Endothelial cell of umbilical vein (primary cell): Measurements from ENCODE around the gene SNX22. TPM values are rescaled to one million over a fixed set of nuclear protein-coding genes. Genes with fewer than 3 reads are reported as not detected.

Experiments
- BruUV-seq: library from RNA; stranded (reverse); fragments of 400-500 nt; replicated peaks from 2 replicates; lab custom pipeline; 2021; lab: Mats Ljungman, UMichigan
- CTCF ChIA-PET: fragments of 300-600, 350-600 bp; sonication (Branson Sonifier 250); formaldehyde crosslinking; loops from one replicate; lab custom pipeline; 2021; ENCODE audit warnings: antibody characterized with exemption, inconsistent platforms; lab: Charles Lee
- POLR2A ChIA-PET: fragments of 300-600, 350-600 bp; sonication (Branson Sonifier 250); formaldehyde crosslinking; loops from one replicate; lab custom pipeline; 2021; ENCODE audit warnings: antibody characterized with exemption, inconsistent platforms; lab: Charles Lee
- DNase-seq: peaks from one replicate; pipeline ENCODE4 v3.0.0-alpha.2; 2011; ENCODE audit warnings: low read depth, low spot score
- FAIRE-seq: peaks from 2 replicates; lab custom pipeline; 2011; peaks lifted over from hg19 to GRCh38; lab: Jason Lieb, UNC
- H2AFZ ChIP-seq: 2 replicates; pipeline ENCODE4 v1.6.0; 2012; ENCODE audit warnings: low read depth, low read length, control low read depth, inconsistent platforms
- H3K27ac ChIP-seq: 2 replicates; pipeline ENCODE4 v1.5.1; 2011; ENCODE audit warnings: low read depth, mild to moderate bottlenecking, control low read depth, low read length, moderate library complexity; ENCODE audit not compliant: insufficient read depth
- H3K27me3 ChIP-seq, 2 experiments: 2 replicates each; pipeline versions ENCODE4 v1.6.0 to v1.6.1; 2011; ENCODE audit warnings: low read length in 2 of 2, mixed read lengths in 1 of 2; ENCODE audit not compliant: control insufficient read depth in 2 of 2, insufficient read depth in 2 of 2
- H3K36me3 ChIP-seq, 2 experiments: 2 replicates in 1 of 2; 3 replicates in 1 of 2; pipeline ENCODE4 v1.5.1; 2011; ENCODE audit warnings: low read length in 2 of 2, mild to moderate bottlenecking in 1 of 2, moderate library complexity in 1 of 2; ENCODE audit not compliant: control insufficient read depth in 2 of 2, insufficient read depth in 2 of 2; ENCODE audit errors: extremely low read depth in 1 of 2
- H3K4me1 ChIP-seq: 3 replicates; pipeline ENCODE4 v1.5.1; 2011; ENCODE audit warnings: mild to moderate bottlenecking, low read length; ENCODE audit not compliant: control insufficient read depth, insufficient read depth; ENCODE audit errors: extremely low read depth
- H3K4me2 ChIP-seq: 2 replicates; pipeline ENCODE4 v1.6.1; 2011; ENCODE audit warnings: low read length, control low read depth, mixed read lengths; ENCODE audit not compliant: insufficient read depth
- H3K4me3 ChIP-seq, 3 experiments: fragments of 200-600 bp in 1 of 3; sonication (generic), shearing (Covaris generic) in 1 of 3; replicated peaks in 1 of 3; 2 replicates each; pipeline ENCODE4 v1.5.1; 2011 to 2016; ENCODE audit warnings: control low read depth in 3 of 3, low read length in 3 of 3, mild to moderate bottlenecking in 2 of 3, inconsistent platforms in 1 of 3, low read depth in 1 of 3, moderate library complexity in 1 of 3; ENCODE audit not compliant: insufficient read depth in 1 of 3
- H3K79me2 ChIP-seq: 2 replicates; pipeline ENCODE4 v1.6.0; 2012; ENCODE audit warnings: low read length, inconsistent platforms; ENCODE audit not compliant: control insufficient read depth, insufficient read depth
- H3K9ac ChIP-seq: replicated peaks from 2 replicates; pipeline ENCODE3; 2011; ENCODE audit warnings: low read length, control low read depth; ENCODE audit not compliant: insufficient read depth; ENCODE audit errors: extremely low read depth
- H3K9me1 ChIP-seq: replicated peaks from 3 replicates; pipeline ENCODE4 v1.6.0; 2011; ENCODE audit warnings: mild to moderate bottlenecking, low read length; ENCODE audit not compliant: control insufficient read depth, insufficient read depth; ENCODE audit errors: extremely low read depth
- H3K9me3 ChIP-seq: replicated peaks from 2 replicates; pipeline ENCODE4 v1.5.1; 2012; ENCODE audit warnings: low read length, inconsistent platforms; ENCODE audit not compliant: control insufficient read depth, insufficient read depth
- H4K20me1 ChIP-seq: replicated peaks from 2 replicates; pipeline ENCODE3; 2011; ENCODE audit warnings: mild to moderate bottlenecking, low read length; ENCODE audit not compliant: control insufficient read depth, insufficient read depth; ENCODE audit errors: extremely low read depth
- EZH2 ChIP-seq: IDR thresholded peaks from 2 replicates; pipeline ENCODE4 v1.6.1; 2012; ENCODE audit warnings: borderline replicate concordance, low read depth, mild to moderate bottlenecking, moderate library complexity, low read length, inconsistent platforms; ENCODE audit not compliant: severe bottlenecking
- GATA2 ChIP-seq: IDR thresholded peaks from 2 replicates; pipeline ENCODE4 v1.7.0; 2011; ENCODE audit warnings: low read depth, mild to moderate bottlenecking, moderate library complexity, mixed read lengths, low read length; ENCODE audit not compliant: insufficient read length, insufficient read depth
- JUN ChIP-seq: IDR thresholded peaks from 2 replicates; pipeline ENCODE4 v1.6.1; 2011; ENCODE audit warnings: borderline replicate concordance, low read depth; ENCODE audit not compliant: insufficient read length, insufficient read depth
- MYC ChIP-seq: IDR thresholded peaks from one replicate; pipeline ENCODE4 v1.6.1; 2011; ENCODE audit warnings: mild to moderate bottlenecking, low read depth, low read length
- POLR2A ChIP-seq: IDR thresholded peaks from 2 replicates; pipeline ENCODE4 v1.6.1; 2012; ENCODE audit warnings: low read depth, mild to moderate bottlenecking, control low read depth, low read length
- POLR2AphosphoS5 ChIP-seq: IDR thresholded peaks from 2 replicates; pipeline ENCODE4 v1.6.1; 2012; ENCODE audit warnings: low read depth, mild to moderate bottlenecking, control low read depth, low read length, moderate library complexity; ENCODE audit not compliant: insufficient read depth
- dilution Hi-C: fragments of 300-500 bp; cut with MboI; formaldehyde crosslinking; loops from one replicate; pipeline ENCODE4 v1.15.0; 2019; ENCODE audit warnings: low sequenced_read_pairs; ENCODE audit not compliant: extremely low pct_ligation_motif_present
- intact Hi-C: fragments of 100-400 bp; cut with micrococcal nuclease; formaldehyde crosslinking; loops from one replicate; pipeline ENCODE4 v1.10.0; 2022
- polyA plus RNA-seq, 4 experiments: library from polyadenylated mRNA; depleted of rRNA in 3 of 4; stranded (reverse) in 3 of 4; unstranded in 1 of 4; fragments of >200 nt; gene quantifications; 2 replicates each; pipeline versions ENCODE4 v1.2.1 to v1.2.3, GENCODE V29; 2011 to 2012; ENCODE audit warnings: missing spikeins in 1 of 4
- total RNA-seq: library from RNA; stranded (reverse); gene quantifications from 2 replicates; pipeline ENCODE4 v1.2.3, GENCODE V29; 2021
- TF ChIP-seq, protein P1 (sequence below), 2 donors: IDR thresholded peaks; 1 replicate in 1 of 2; 2 replicates in 1 of 2; pipeline ENCODE4 v1.5.1; 2011; ENCODE audit warnings: low read length in 2 of 2, mild to moderate bottlenecking in 2 of 2, moderate library complexity in 2 of 2, control low read depth in 1 of 2, inconsistent platforms in 1 of 2, low read depth in 1 of 2; ENCODE audit not compliant: insufficient read depth in 1 of 2; ENCODE audit errors: extremely low read depth in 1 of 2
- TF ChIP-seq, protein P2 (sequence below): IDR thresholded peaks from 2 replicates; pipeline ENCODE4 v1.6.1; 2011; ENCODE audit not compliant: insufficient read depth, insufficient read length

The SNX22 gene
- total and polyA plus RNA-seq, 2 donors (not counting 3 experiments of a cell fraction or from before 2014, with no cell fraction given): 0.14 to 0.73 TPM

DNA sequence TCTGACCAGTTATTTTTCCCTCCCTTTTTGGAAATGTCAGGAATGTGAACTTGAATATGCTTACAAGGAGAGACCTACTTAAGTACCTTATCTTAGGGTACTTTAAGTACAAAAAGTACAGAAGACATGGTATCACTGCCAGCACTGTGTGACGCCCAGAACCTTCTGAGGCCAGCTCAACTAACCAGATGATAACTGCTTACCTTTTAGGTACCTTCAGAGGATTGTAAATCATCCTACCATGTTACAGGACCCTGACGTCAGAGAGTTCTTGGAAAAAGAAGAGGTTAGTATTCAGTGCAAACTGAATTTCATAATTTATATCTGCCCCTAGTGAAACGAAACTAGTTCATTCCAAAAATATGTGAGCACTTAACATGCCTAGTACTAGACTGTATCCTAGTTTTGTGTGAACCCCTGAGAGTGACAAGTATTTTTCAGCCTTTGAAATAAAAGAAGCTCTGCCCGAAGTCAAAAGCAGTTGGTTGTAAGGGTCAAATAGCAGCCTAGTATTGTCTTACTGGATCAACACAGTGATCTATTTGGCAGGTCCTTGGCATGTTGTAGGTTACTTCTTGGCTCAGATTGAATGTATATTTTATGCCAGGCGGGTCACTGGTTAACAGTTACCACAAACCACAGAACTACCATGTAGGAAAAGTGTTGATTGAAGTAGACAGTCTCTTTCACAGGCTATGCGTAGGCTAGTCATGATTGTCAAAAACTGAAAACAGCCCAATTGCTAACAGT is 23.8 kb upstream of the SNX22 start:
- TF ChIP-seq EZH2 (no peak), POLR2AphosphoS5 (no peak), MYC (no peak), POLR2A (no peak), GATA2 (no peak), JUN (no peak)
- TF ChIP-seq, protein P1, sequence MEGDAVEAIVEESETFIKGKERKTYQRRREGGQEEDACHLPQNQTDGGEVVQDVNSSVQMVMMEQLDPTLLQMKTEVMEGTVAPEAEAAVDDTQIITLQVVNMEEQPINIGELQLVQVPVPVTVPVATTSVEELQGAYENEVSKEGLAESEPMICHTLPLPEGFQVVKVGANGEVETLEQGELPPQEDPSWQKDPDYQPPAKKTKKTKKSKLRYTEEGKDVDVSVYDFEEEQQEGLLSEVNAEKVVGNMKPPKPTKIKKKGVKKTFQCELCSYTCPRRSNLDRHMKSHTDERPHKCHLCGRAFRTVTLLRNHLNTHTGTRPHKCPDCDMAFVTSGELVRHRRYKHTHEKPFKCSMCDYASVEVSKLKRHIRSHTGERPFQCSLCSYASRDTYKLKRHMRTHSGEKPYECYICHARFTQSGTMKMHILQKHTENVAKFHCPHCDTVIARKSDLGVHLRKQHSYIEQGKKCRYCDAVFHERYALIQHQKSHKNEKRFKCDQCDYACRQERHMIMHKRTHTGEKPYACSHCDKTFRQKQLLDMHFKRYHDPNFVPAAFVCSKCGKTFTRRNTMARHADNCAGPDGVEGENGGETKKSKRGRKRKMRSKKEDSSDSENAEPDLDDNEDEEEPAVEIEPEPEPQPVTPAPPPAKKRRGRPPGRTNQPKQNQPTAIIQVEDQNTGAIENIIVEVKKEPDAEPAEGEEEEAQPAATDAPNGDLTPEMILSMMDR (IDR thresholded peaks at IDR 0.05; ENCODE audit: extremely low read depth in 1 of 2, insufficient read depth in 1 of 2, low read depth in 1 of 2, low read length in 2 of 2): no peak
- TF ChIP-seq, protein P2, sequence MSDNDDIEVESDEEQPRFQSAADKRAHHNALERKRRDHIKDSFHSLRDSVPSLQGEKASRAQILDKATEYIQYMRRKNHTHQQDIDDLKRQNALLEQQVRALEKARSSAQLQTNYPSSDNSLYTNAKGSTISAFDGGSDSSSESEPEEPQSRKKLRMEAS: no peak
- DNase-seq: no peak
- no peak overlapping the region for H3K9ac ChIP-seq
- intact Hi-C loops (no loop called here), dilution Hi-C loops (no loop called here)
- no peak overlapping the region for H3K27ac ChIP-seq
- no peak overlapping the region for H3K4me2 ChIP-seq
- ChIA-PET POLR2A (no interaction called here), CTCF (interaction anchor here (1.2 kb wide), 1 partner anchor 10 kb away, joined by 3 read pairs; no protein-coding TSS in a partner anchor)
- no peaks in the 10 kb centered on the region for H3K79me2 ChIP-seq
- no peaks in the 10 kb centered on the region for H3K9me1 ChIP-seq
- H4K20me1 ChIP-seq: no peaks in the 10 kb centered on the region
- H2AFZ ChIP-seq: no peak overlapping the region
- no peaks in the 10 kb centered on the region for H3K27me3 ChIP-seq
- no peaks in the 10 kb centered on the region for H3K4me1 ChIP-seq
- H3K4me3 ChIP-seq: no peak overlapping the region
- peaks cover 18 to 47% of the 10 kb centered on the region in 2 experiments for H3K36me3 ChIP-seq
- no peaks in the 10 kb centered on the region for H3K9me3 ChIP-seq
- BruUV-seq: no TSS peak
- FAIRE-seq: no peak
